Prostate gland (tissue), 2 donors: ENCODE results near the gene HYAL4.

Experiments used
- POLR2A ChIP-seq: fragments of 450-650 bp; IDR thresholded peaks from one replicate; pipeline ENCODE4 v1.6.1; 2016; ENCODE audit warnings: antibody characterized with exemption, mild to moderate bottlenecking
- POLR2AphosphoS5 ChIP-seq: sonication (generic); formaldehyde crosslinking; IDR thresholded peaks from one replicate; pipeline ENCODE4 v1.6.1; 2017; ENCODE audit warnings: antibody characterized with exemption
- TF ChIP-seq, protein P1 (sequence below), 4 experiments: fragments of 200-600 bp in 2 of 4; fragments of 450-650 bp in 2 of 4; sonication (generic) in 2 of 4; IDR thresholded peaks; 1 replicate in 3 of 4; 2 replicates in 1 of 4; pipeline ENCODE4 v1.5.1; 2016 to 2019; ENCODE audit warnings: antibody characterized with exemption in 4 of 4, mild to moderate bottlenecking in 2 of 4, moderate library complexity in 2 of 4

- TF ChIP-seq POLR2A (no peak), POLR2AphosphoS5 (no peak)
- TF ChIP-seq, protein P1, sequence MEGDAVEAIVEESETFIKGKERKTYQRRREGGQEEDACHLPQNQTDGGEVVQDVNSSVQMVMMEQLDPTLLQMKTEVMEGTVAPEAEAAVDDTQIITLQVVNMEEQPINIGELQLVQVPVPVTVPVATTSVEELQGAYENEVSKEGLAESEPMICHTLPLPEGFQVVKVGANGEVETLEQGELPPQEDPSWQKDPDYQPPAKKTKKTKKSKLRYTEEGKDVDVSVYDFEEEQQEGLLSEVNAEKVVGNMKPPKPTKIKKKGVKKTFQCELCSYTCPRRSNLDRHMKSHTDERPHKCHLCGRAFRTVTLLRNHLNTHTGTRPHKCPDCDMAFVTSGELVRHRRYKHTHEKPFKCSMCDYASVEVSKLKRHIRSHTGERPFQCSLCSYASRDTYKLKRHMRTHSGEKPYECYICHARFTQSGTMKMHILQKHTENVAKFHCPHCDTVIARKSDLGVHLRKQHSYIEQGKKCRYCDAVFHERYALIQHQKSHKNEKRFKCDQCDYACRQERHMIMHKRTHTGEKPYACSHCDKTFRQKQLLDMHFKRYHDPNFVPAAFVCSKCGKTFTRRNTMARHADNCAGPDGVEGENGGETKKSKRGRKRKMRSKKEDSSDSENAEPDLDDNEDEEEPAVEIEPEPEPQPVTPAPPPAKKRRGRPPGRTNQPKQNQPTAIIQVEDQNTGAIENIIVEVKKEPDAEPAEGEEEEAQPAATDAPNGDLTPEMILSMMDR (IDR thresholded peaks at IDR 0.05), result no peak
Measured at GRCh38 chr7:123819001-123819400, 26.0 kb upstream of the HYAL4 start.
